Measurements from ENCODE around the gene RRN3. TPM values are rescaled to one million over a fixed set of nuclear protein-coding genes. Genes with fewer than 3 reads are reported as not detected.
A peak's percentile ranks its signal among the peaks of the same experiment; 100 is the strongest.
"Not testable (repeated sequence)": the region's sequence is repeated elsewhere in the genome, so short reads cannot be mapped to it uniquely, and the experiment has no call there.

Gene RRN3
- total and polyA plus RNA-seq, 9 of the 15 experiments (the other 6 are each of a cell fraction or from before 2014, with no cell fraction given): 22.2 to 49.5 (median 28.4) TPM

- peak; percentile 61 for TF ChIP-seq NR2C1 (IDR thresholded peaks at IDR 0.05)
- TF ChIP-seq NR2C1 (tag; IDR thresholded peaks at IDR 0.05): peak; percentile 81
- peak; percentile 77 for TF ChIP-seq SIN3B (IDR thresholded peaks at IDR 0.05; ENCODE audit: low read depth)
- TF ChIP-seq PHF20 (IDR thresholded peaks at IDR 0.05; ENCODE audit: partially characterized antibody): peak; percentile 82
- TF ChIP-seq POLR2AphosphoS5 (IDR thresholded peaks at IDR 0.05; ENCODE audit: control insufficient read depth, insufficient read depth, low read depth, low read length): peak; percentile 85
- 0 out of 2 replicates have a peak, but pooled peaks have one; percentile 42 for TF ChIP-seq ZZZ3 (IDR thresholded peaks at IDR 0.05)
- peak; percentile 91 for TF ChIP-seq KDM5B (IDR thresholded peaks at IDR 0.05; ENCODE audit: insufficient replicate concordance, low read depth, low read length)
- peak; percentile 92 for TF ChIP-seq POLR2B (IDR thresholded peaks at IDR 0.05; ENCODE audit: low read depth, partially characterized antibody)
- peak in 1 of 2 experiments; percentile 29; a peak in 1 of 4 replicates for TF ChIP-seq KDM4B (IDR thresholded peaks at IDR 0.05; ENCODE audit: borderline replicate concordance in 2 of 2, low read depth in 1 of 2)
- peak; percentile 67 for TF ChIP-seq ATF7 (IDR thresholded peaks at IDR 0.05)
- TF ChIP-seq TAF1 (IDR thresholded peaks at IDR 0.05; ENCODE audit: control insufficient read depth, extremely low read depth, insufficient read depth, low read length, severe bottlenecking): peak; percentile 87
- peak; percentile 94 for TF ChIP-seq GABPB1 (CRISPR knock-in tag; IDR thresholded peaks at IDR 0.05)
- 0 out of 2 replicates have a peak, but pooled peaks have one; percentile 34 for TF ChIP-seq HNRNPL (IDR thresholded peaks at IDR 0.05; ENCODE audit: low read depth, low read length)
- TF ChIP-seq RBFOX2 (IDR thresholded peaks at IDR 0.05; ENCODE audit: low read depth, low read length): peak; percentile 96
- TF ChIP-seq E2F1 (CRISPR knock-in tag; IDR thresholded peaks at IDR 0.05): 0 out of 2 replicates have a peak, but pooled peaks have one; percentile 55
- TF ChIP-seq NFRKB (IDR thresholded peaks at IDR 0.05; ENCODE audit: low read depth): peak; percentile 88
- TF ChIP-seq EGR1 (conservative IDR thresholded peaks at IDR 0.05): 0 out of 2 replicates have a peak, but pooled peaks have one; percentile 12
- TF ChIP-seq SMAD4 (CRISPR knock-in tag; conservative IDR thresholded peaks at IDR 0.05): peak; percentile 49; the same call in 1 of the 2 replicates
- peak; percentile 89 for TF ChIP-seq SP2 (IDR thresholded peaks at IDR 0.05; ENCODE audit: extremely low read depth, low read depth, low read length, poor library complexity, severe bottlenecking)
- TF ChIP-seq SUPT5H (IDR thresholded peaks at IDR 0.05): peak; percentile 96
- TF ChIP-seq TOE1 (IDR thresholded peaks at IDR 0.05; ENCODE audit: borderline replicate concordance): peak; percentile 26; the same call in 1 of the 2 replicates
- TF ChIP-seq TOE1 (CRISPR knock-in tag; IDR thresholded peaks at IDR 0.05; ENCODE audit: borderline replicate concordance, low read depth): not testable (repeated sequence)
- 0 out of 4 replicates have a peak, but pooled peaks of 1 of the 2 experiments have one; percentile 24 for TF ChIP-seq ARNT (IDR thresholded peaks at IDR 0.05)
- TF ChIP-seq NR2C2 (CRISPR knock-in tag; IDR thresholded peaks at IDR 0.05): 0 out of 2 replicates have a peak, but pooled peaks have one; percentile 27
- TF ChIP-seq NR2C2 (tag; IDR thresholded peaks at IDR 0.05): peak; percentile 92
- peak; percentile 63 for TF ChIP-seq HMGN3 (IDR thresholded peaks at IDR 0.05; ENCODE audit: borderline replicate concordance, extremely low read depth, insufficient read length, low read depth, low read length)
- TF ChIP-seq NONO (IDR thresholded peaks at IDR 0.05; ENCODE audit: low read depth in 2 of 2, low read length in 1 of 2): peak; percentile 14 to 31; a peak in 2 of 4 replicates
Observed at GRCh38 chr16:15093955-15094827, at the start of gene RRN3 (continued).
